ENCODE results near the gene FLNB. TPM values are rescaled to one million over a fixed set of nuclear protein-coding genes. Genes with fewer than 3 reads are reported as not detected.

Gene FLNB
- total and polyA plus RNA-seq, 10 of the 15 experiments (the other 5 are each of a cell fraction or from before 2014, with no cell fraction given): 13.6 to 51.8 (median 26.4) TPM

DNA sequence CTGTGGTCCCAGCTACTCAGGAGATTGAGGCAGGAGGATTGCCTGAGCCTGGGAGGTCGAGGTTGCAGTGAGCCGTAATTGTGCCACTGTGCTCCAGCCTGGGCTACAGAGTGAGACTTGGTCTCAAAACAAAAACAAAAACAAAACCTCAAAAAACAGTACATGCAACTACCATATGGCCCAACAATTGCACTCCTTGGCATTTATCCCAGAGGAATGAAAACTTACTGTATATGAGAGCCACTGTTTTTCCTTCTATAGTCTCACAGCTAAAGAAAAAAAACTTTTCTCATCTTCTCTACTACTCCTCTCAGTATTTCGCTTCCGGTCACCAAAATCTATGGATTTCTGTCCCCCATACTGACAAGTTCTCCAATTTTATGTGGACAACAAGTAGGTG lies 84.3 kb downstream of the FLNB start:
- no TSS peak for BruUV-seq (replicated peaks)
- Histone ChIP-seq H3K9ac (ENCODE audit: control insufficient read depth, insufficient read depth, low read length) (no peak overlapping the region), H3K4me3 (no peak overlapping the region), H3K9me3 (replicated peaks; ENCODE audit: control insufficient read depth, insufficient read depth, low read length) (no peaks in the 10 kb centered on the region), H3K4me2 (ENCODE audit: control insufficient read depth, insufficient read depth) (no peak overlapping the region), H4K20me1 (ENCODE audit: control insufficient read depth, insufficient read depth) (no peaks in the 10 kb centered on the region), H3K36me3 (ENCODE audit: control insufficient read depth in 2 of 2, insufficient read depth in 2 of 2, low read length in 1 of 2) (peaks cover 2 to 3% of the 10 kb centered on the region in 2 experiments; a peak in 3 of 4 replicates), H3K27me3 (replicated peaks in 1 of 2; ENCODE audit: control insufficient read depth in 2 of 2, insufficient read depth in 2 of 2, low read length in 1 of 2) (no peaks in the 10 kb centered on the region), H3K79me2 (ENCODE audit: control insufficient read depth, insufficient read depth, low read length) (no peaks in the 10 kb centered on the region), H2AFZ (ENCODE audit: control insufficient read depth, low read depth, low read length) (no peak overlapping the region), H3K4me1 (ENCODE audit: control insufficient read depth, insufficient read depth, low read length) (no peaks in the 10 kb centered on the region), H3K27ac (ENCODE audit: control insufficient read depth, insufficient read depth) (no peak overlapping the region)
- ChIA-PET RAD21 (ENCODE audit: unreplicated experiment) (no interaction called here), SMC1A (ENCODE audit: uncharacterized antibody, unreplicated experiment) (interaction anchor here (2.5 kb wide), 1 partner anchor 11 kb away, joined by 5 read pairs; no protein-coding TSS in a partner anchor), CTCF (no interaction called here), POLR2A (interaction anchor here (0.5 kb wide), 1 partner anchor 72 kb away, joined by 5 read pairs; no protein-coding TSS in a partner anchor)
- DNase-seq (ENCODE audit: low read depth, low spot score) (no peak), ATAC-seq (no peak), FAIRE-seq (no peak)
- in situ Hi-C loops (cut with MboI) (no loop called here), intact Hi-C loops (cut with micrococcal nuclease; ENCODE audit: unreplicated experiment) (no loop called here)
- 82% methylated on average over 4 of the region's 4 CpGs for WGBS (ENCODE audit: insufficient coverage, insufficient replicate concordance, low lambda C conversion rate, missing lambda C conversion rate)
- TF ChIP-seq LARP7 (IDR thresholded peaks at IDR 0.05) (no peak), EP300 (IDR thresholded peaks at IDR 0.05; ENCODE audit: borderline replicate concordance in 1 of 2, control insufficient read depth in 1 of 2, low read depth in 2 of 2, low read length in 2 of 2) (no peak), RCOR1 (conservative IDR thresholded peaks at IDR 0.05; ENCODE audit: low read depth, low read length) (no peak)

DNA sequence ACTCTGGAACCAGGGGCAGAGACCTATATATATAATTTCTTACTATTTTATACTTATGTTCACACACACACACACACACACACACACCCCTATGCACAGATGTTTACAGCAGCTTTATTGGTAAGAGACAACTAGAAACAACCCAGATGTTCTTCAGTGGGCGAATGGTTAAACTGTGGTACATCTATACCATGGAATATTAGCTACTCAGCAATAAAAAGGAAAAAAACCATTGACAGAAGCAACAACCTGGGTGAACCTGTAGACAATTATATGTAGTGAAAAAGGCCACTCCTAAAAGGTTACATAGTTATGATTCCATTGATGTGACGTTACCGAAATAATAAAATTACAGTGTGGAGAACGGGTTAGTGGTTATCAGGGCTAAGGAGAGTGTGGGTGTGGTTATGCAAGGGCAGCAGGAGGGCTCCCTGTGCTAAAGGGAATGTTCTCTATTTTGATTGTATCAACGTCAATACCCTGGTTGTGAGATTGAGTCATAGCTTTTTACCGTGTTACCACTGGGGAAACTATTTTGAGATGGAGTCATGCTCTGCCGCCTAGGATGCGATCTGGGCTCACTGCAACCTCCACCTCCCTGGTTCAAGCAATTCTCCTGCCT lies 85.5 kb downstream of the FLNB start:
- Histone ChIP-seq H3K4me1 (ENCODE audit: control insufficient read depth, insufficient read depth, low read length) (no peaks in the 10 kb centered on the region), H2AFZ (ENCODE audit: control insufficient read depth, low read depth, low read length) (no peak overlapping the region), H3K79me2 (ENCODE audit: control insufficient read depth, insufficient read depth, low read length) (no peaks in the 10 kb centered on the region), H3K27me3 (replicated peaks in 1 of 2; ENCODE audit: control insufficient read depth in 2 of 2, insufficient read depth in 2 of 2, low read length in 1 of 2) (no peaks in the 10 kb centered on the region), H3K9me3 (replicated peaks; ENCODE audit: control insufficient read depth, insufficient read depth, low read length) (no peaks in the 10 kb centered on the region), H4K20me1 (ENCODE audit: control insufficient read depth, insufficient read depth) (no peaks in the 10 kb centered on the region), H3K4me2 (ENCODE audit: control insufficient read depth, insufficient read depth) (no peak overlapping the region), H3K27ac (ENCODE audit: control insufficient read depth, insufficient read depth) (no peak overlapping the region), H3K36me3 (ENCODE audit: control insufficient read depth in 2 of 2, insufficient read depth in 2 of 2, low read length in 1 of 2) (peaks cover 4 to 9% of the 10 kb centered on the region in 2 experiments; a peak in 3 of 4 replicates), H3K9ac (ENCODE audit: control insufficient read depth, insufficient read depth, low read length) (no peak overlapping the region), H3K4me3 (no peak overlapping the region)
- ChIA-PET POLR2A (interaction anchor here (0.6 kb wide), 1 partner anchor 22 kb away, joined by 3 read pairs; no protein-coding TSS in a partner anchor), SMC1A (ENCODE audit: uncharacterized antibody, unreplicated experiment) (interaction anchor here (0.9 to 2.5 kb wide), 3 partner anchors 10 to 38 kb away, joined by 3 to 5 read pairs (median 4); no protein-coding TSS in a partner anchor), CTCF (interaction anchor here (1.0 kb wide), 2 partner anchors 30 to 86 kb away, joined by 3 to 4 read pairs; no protein-coding TSS in a partner anchor), RAD21 (ENCODE audit: unreplicated experiment) (interaction anchor here (1.4 kb wide), 1 partner anchor 8 kb away, joined by 3 read pairs; no protein-coding TSS in a partner anchor)
- no peak for DNase-seq (ENCODE audit: low read depth, low spot score)
- FAIRE-seq: no peak
- in situ Hi-C loops (cut with MboI): no loop called here
- TF ChIP-seq YBX1 (IDR thresholded peaks at IDR 0.05) (no peak), EZH2 (IDR thresholded peaks at IDR 0.05; ENCODE audit: borderline replicate concordance, control insufficient read depth, low read depth, low read length) (no peak), NFIC (IDR thresholded peaks at IDR 0.05; ENCODE audit: low read depth, low read length) (no peak), MXI1 (IDR thresholded peaks at IDR 0.05; ENCODE audit: low read depth, low read length) (no peak), CBX5 (IDR thresholded peaks at IDR 0.05; ENCODE audit: low read depth) (no peak), CBX3 (IDR thresholded peaks at IDR 0.05; ENCODE audit: borderline replicate concordance, low read depth) (no peak), BRCA1 (IDR thresholded peaks at IDR 0.05; ENCODE audit: low read depth, low read length) (no peak), SP1 (IDR thresholded peaks at IDR 0.05; ENCODE audit: low read depth, low read length) (no peak)
- TF ChIP-seq, protein P1, sequence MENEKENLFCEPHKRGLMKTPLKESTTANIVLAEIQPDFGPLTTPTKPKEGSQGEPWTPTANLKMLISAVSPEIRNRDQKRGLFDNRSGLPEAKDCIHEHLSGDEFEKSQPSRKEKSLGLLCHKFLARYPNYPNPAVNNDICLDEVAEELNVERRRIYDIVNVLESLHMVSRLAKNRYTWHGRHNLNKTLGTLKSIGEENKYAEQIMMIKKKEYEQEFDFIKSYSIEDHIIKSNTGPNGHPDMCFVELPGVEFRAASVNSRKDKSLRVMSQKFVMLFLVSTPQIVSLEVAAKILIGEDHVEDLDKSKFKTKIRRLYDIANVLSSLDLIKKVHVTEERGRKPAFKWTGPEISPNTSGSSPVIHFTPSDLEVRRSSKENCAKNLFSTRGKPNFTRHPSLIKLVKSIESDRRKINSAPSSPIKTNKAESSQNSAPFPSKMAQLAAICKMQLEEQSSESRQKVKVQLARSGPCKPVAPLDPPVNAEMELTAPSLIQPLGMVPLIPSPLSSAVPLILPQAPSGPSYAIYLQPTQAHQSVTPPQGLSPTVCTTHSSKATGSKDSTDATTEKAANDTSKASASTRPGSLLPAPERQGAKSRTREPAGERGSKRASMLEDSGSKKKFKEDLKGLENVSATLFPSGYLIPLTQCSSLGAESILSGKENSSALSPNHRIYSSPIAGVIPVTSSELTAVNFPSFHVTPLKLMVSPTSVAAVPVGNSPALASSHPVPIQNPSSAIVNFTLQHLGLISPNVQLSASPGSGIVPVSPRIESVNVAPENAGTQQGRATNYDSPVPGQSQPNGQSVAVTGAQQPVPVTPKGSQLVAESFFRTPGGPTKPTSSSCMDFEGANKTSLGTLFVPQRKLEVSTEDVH (IDR thresholded peaks at IDR 0.05; ENCODE audit: low read depth, partially characterized antibody): no peak
- WGBS (ENCODE audit: insufficient coverage, insufficient replicate concordance, low lambda C conversion rate, missing lambda C conversion rate): 74% methylated on average over 8 of the region's 8 CpGs
- no peak for ATAC-seq
- intact Hi-C loops (cut with micrococcal nuclease; ENCODE audit: unreplicated experiment): no loop called here
- no TSS peak for BruUV-seq (replicated peaks)

Data from GM12878 (cell line).